ENCODE data around the gene GRID1. TPM values are rescaled to one million over a fixed set of nuclear protein-coding genes. Genes with fewer than 3 reads are reported as not detected.

Gene GRID1
- total and polyA plus RNA-seq, 10 of the 15 experiments (the other 5 are each of a cell fraction or from before 2014, with no cell fraction given), result 0.04 to 0.62 (median 0.08) TPM; not detected in 5

- TF ChIP-seq ZNF274 (IDR thresholded peaks at IDR 0.05; ENCODE audit: insufficient read depth, insufficient read length) (no peak), MYB (IDR thresholded peaks at IDR 0.05; ENCODE audit: borderline replicate concordance, low read depth, low read length) (no peak)
Measured at GRCh38 chr10:86366033-86366901, at the start of gene GRID1 (continued).

- no peak for ATAC-seq
- no peak overlapping the region for H3K9ac ChIP-seq (ENCODE audit: control insufficient read depth, insufficient read depth, low read length)
- peaks cover 3% of the 10 kb centered on the region; the same call in 1 of the 3 replicates for H3K9me3 ChIP-seq (replicated peaks; ENCODE audit: control insufficient read depth, insufficient read depth, low read length)
- no peak overlapping the region; the same call in 1 of the 2 replicates for H3K4me2 ChIP-seq (ENCODE audit: control insufficient read depth, insufficient read depth)
- H3K27ac ChIP-seq (ENCODE audit: control insufficient read depth, insufficient read depth), result no peak overlapping the region
- H3K79me2 ChIP-seq (ENCODE audit: control insufficient read depth, insufficient read depth, low read length), result no peaks in the 10 kb centered on the region
- H2AFZ ChIP-seq (ENCODE audit: control insufficient read depth, low read depth, low read length), result no peak overlapping the region
- ChIA-PET POLR2A (interaction anchor here (1.9 to 5.4 kb wide), 2 partner anchors 13 to 23 kb away, joined by 7 to 110 read pairs; no protein-coding TSS in a partner anchor), SMC1A (ENCODE audit: uncharacterized antibody, unreplicated experiment) (interaction anchor here (1.3 to 7.0 kb wide), 2 partner anchors 16 to 94 kb away, joined by 3 to 129 read pairs; no protein-coding TSS in a partner anchor), CTCF (interaction anchor here (6.7 kb wide), 1 partner anchor 15 kb away, joined by 77 read pairs; no protein-coding TSS in a partner anchor), RAD21 (ENCODE audit: unreplicated experiment) (interaction anchor here (1.3 to 5.8 kb wide), 3 partner anchors 14 to 26 kb away, joined by 3 to 155 read pairs (median 4); no protein-coding TSS in a partner anchor)
- TF ChIP-seq RELA (IDR thresholded peaks at IDR 0.05; ENCODE audit: borderline replicate concordance, partially characterized antibody) (no peak), NFYB (IDR thresholded peaks at IDR 0.05; ENCODE audit: insufficient read depth, low read depth, low read length) (no peak), CTCF (IDR thresholded peaks at IDR 0.05 in 2 of 3, conservative IDR thresholded peaks at IDR 0.05 in 1 of 3; ENCODE audit: control insufficient read depth in 2 of 3, extremely low read depth in 1 of 3, insufficient read depth in 1 of 3, low read depth in 3 of 3, low read length in 3 of 3) (no peak)
- no peak for FAIRE-seq
- no TSS peak for BruUV-seq (replicated peaks)
- intact Hi-C loops (cut with micrococcal nuclease; ENCODE audit: unreplicated experiment) (no loop called here), in situ Hi-C loops (cut with MboI) (no loop called here)
- H3K27me3 ChIP-seq (replicated peaks in 1 of 2; ENCODE audit: control insufficient read depth in 2 of 2, insufficient read depth in 2 of 2, low read length in 1 of 2), result no peaks in the 10 kb centered on the region
- no peaks in the 10 kb centered on the region for H4K20me1 ChIP-seq (ENCODE audit: control insufficient read depth, insufficient read depth)
- DNase-seq (ENCODE audit: low read depth, low spot score), result no peak
- no peak overlapping the region for H3K4me3 ChIP-seq
- H3K36me3 ChIP-seq (ENCODE audit: control insufficient read depth in 2 of 2, insufficient read depth in 2 of 2, low read length in 1 of 2), result no peaks in the 10 kb centered on the region
- WGBS (ENCODE audit: insufficient coverage, insufficient replicate concordance, low lambda C conversion rate, missing lambda C conversion rate), result 39% methylated on average over 5 of the region's 5 CpGs
- peaks cover 33% of the 10 kb centered on the region for H3K4me1 ChIP-seq (ENCODE audit: control insufficient read depth, insufficient read depth, low read length)
Measured at GRCh38 chr10:86415583-86415982, 49.0 kb upstream of the GRID1 start.
